ENCODE results near the gene P2RX3.
"Not testable (repeated sequence)": the region's sequence is repeated elsewhere in the genome, so short reads cannot be mapped to it uniquely, and the experiment has no call there.

P2RX3 gene

GRCh38 chr11:57354699-57355098, 16.5 kb downstream of the P2RX3 start:
- DNase-seq = no peak

GRCh38 chr11:57356268-57356667, 18.1 kb downstream of the P2RX3 start:
- DNase-seq = no peak

- no peak for DNase-seq
These were observed 19.2 kb downstream of the P2RX3 start for GRCh38 chr11:57357310-57357709.

GRCh38 chr11:57357856-57358255, 19.7 kb downstream of the P2RX3 start:
- DNase-seq = no peak

- peak; percentile 29 for DNase-seq
These were observed 20.4 kb downstream of the P2RX3 start for GRCh38 chr11:57358543-57358961.

- DNase-seq = no peak
These were observed 20.8 kb downstream of the P2RX3 start for GRCh38 chr11:57358991-57359390.

GRCh38 chr11:57359396-57359795, 21.2 kb downstream of the P2RX3 start:
- DNase-seq = no peak

GRCh38 chr11:57359896-57360690, 21.9 kb downstream of the P2RX3 start:
- no peak for DNase-seq

- no peak for DNase-seq
These were observed 22.8 kb downstream of the P2RX3 start for GRCh38 chr11:57360991-57361390.

GRCh38 chr11:57361420-57361819, 23.3 kb downstream of the P2RX3 start:
- not testable (repeated sequence) for DNase-seq

- no peak for DNase-seq
These were observed 23.8 kb downstream of the P2RX3 start for GRCh38 chr11:57361926-57362325.

GRCh38 chr11:57363131-57364080, 25.3 kb downstream of the P2RX3 start:
- DNase-seq = no peak

- no peak for DNase-seq
These were observed 26.9 kb downstream of the P2RX3 start for GRCh38 chr11:57364851-57365660.

- no peak for DNase-seq
These were observed 30.1 kb downstream of the P2RX3 start for GRCh38 chr11:57368106-57368844.

- no peak for DNase-seq
These were observed 30.7 kb downstream of the P2RX3 start for GRCh38 chr11:57368845-57369232.

GRCh38 chr11:57370251-57370650, 32.1 kb downstream of the P2RX3 start:
- DNase-seq = no peak

- DNase-seq = no peak
These were observed 32.8 kb downstream of the P2RX3 start for GRCh38 chr11:57370941-57371340.

GRCh38 chr11:57373146-57373545, 35.0 kb downstream of the P2RX3 start:
- no peak for DNase-seq

- DNase-seq = no peak
These were observed 36.8 kb downstream of the P2RX3 start for GRCh38 chr11:57374966-57375365.

- DNase-seq = no peak
These were observed 37.3 kb downstream of the P2RX3 start for GRCh38 chr11:57375490-57375889.

GRCh38 chr11:57376095-57377090, 38.2 kb downstream of the P2RX3 start:
- DNase-seq = no peak

Data from NCI-H2227 treated with DMSO at 0.1 percent for 48 hours (cell line).